GM21723 (cell line): ENCODE data around the gene DMRTA2.

Experiments used
- ATAC-seq: cut with Tn5 transposase; IDR thresholded peaks from one replicate; pipeline ENCODE4 v1.9.1; 2021; ENCODE audit warnings: mild to moderate bottlenecking, moderate library complexity; ENCODE audit not compliant: unreplicated experiment

DMRTA2 gene

GRCh38 chr1:50424045-50424883 is 1.0 kb upstream of the DMRTA2 start:
- ATAC-seq = no peak

DNA sequence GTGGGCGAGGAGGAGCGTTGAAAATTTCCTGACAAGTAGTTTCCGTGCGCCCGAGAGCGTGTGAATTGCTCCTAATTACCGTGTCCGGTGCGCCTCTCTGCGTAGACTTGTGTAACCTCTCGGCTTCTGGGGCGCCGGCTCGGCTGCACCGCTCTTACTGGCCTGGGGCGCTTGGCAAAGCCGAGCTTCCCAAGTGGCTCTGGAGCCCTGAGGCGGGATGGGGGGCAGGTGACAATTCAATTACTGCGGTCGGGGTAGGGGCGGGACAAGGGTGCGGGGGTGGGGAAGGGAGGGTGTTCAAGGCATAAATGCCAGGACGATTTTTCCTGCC is 392 bp upstream of the DMRTA2 start:
- ATAC-seq = no peak

GRCh38 chr1:50422675-50422945 is 633 bp downstream of the DMRTA2 start:
- no peak for ATAC-seq

DNA sequence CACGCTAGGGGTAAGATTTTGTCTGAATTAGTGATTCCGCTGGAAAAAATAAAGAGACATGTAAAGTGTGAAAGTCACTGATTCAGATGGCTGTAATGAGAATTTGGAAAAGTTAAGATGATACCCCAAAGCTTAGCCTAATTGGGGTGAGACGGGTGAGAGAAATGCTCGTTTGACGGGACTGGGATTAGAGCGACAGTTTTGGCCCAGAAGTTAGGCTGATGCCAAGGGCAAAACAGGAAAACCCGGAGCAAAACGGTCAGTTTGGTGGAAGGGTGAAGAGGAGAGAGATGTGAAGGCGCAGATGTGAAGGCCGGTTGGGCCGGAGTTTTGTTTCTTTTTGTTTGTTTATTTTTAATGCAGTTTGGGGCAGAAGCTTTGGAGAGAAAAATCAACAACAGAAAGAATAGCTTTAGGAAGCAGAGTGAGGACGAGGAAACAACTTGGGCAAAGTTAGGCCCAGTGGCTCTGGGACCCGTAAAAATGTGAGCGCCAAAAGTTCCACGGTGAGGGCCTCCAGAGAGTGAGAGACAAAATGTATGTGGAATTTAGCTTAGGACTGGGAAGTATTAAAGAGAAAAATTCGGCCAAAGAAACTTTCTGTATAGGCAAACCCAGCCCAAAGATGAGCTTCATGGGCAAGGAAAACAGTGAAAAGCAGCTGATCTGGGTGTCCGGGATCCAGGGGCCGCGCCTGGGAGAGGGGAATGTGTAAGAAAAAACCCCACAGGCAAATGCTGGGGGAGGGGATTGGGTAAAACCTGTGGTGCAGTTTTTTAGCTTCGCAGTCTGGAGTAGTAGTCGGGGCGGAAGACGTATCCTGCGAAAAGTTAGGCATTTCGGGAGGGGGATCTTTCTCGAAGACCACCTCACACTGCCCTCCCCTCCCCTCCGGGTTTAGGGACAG is 1.2 kb downstream of the DMRTA2 start:
- ATAC-seq = no peak

- no peak for ATAC-seq
Observed at GRCh38 chr1:50421366-50421748, 1.9 kb downstream of the DMRTA2 start.

- ATAC-seq = no peak
Observed at GRCh38 chr1:50420689-50421365, 2.4 kb downstream of the DMRTA2 start.

DNA sequence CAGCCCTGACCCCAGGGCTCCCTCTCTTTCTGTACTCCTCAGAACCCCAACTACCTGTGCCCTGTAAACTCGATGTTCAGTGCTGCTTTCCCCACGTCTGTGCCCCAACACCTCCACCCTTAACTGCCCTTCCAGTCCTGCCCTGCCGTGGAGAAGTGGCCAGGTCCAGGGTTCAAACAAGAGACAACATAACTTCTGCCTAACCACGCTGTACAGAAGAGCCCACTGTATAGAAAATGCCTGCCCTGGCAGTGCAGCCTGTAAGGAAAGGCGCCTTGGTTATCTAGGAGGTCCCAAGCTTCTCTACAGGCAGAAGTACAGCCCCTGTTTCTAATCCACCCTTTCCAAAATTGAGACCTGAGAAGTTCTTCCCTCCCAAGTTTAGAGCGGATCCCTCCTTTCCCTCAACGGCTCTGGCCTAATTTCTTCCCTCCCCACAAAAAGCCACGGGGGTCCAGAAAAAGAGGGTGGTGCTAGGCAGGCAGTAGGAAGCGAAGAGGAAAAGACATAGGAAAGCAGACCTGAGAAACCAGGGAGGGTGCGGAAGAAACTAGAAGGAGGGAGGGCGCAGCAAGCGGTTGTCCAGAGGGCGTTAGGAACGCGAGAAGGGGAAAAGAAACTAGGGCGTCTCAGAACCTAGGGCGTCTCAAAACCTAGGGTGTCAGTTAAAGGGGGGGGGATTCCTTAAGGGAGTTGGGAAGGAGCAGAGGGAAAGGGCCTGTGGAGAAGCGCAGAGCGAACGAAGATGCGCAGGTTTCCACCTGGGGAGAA is 3.2 kb downstream of the DMRTA2 start:
- no peak for ATAC-seq

DNA sequence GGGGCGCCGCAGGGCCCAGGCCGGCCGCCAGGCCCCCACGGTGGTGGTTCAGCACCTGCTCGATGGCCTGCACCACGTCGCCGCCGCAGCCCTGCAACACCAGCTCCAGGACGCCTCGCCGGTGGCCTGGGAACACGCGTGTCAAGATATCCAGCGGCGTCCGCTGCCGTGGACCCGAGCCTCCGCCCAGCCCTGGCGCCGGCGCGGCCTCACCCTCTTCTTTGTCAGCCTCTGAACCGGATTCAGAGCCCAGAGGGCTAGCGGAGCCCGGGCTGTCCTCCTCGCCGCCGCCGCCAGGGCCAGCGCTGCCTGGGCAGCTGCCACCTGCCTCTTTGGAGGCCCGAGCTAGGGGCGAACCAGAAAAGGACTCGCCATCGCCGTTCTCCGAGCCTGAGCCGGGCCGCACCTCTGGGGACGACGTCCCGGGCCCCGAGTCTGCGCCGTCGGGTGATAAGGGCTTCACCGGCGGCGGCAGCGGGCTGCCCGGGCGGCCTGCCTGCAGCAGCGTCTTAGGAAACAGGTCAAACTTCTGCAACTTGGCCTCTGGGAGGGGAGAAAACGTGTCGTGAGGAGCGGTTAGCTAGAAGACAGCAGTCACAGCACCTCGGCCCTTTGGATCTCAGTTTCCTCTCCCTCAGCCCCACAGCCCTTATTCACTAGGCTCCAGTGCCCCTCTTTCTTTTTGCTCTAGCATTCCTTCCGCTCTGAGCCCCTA is 3.9 kb downstream of the DMRTA2 start:
- no peak for ATAC-seq

DNA sequence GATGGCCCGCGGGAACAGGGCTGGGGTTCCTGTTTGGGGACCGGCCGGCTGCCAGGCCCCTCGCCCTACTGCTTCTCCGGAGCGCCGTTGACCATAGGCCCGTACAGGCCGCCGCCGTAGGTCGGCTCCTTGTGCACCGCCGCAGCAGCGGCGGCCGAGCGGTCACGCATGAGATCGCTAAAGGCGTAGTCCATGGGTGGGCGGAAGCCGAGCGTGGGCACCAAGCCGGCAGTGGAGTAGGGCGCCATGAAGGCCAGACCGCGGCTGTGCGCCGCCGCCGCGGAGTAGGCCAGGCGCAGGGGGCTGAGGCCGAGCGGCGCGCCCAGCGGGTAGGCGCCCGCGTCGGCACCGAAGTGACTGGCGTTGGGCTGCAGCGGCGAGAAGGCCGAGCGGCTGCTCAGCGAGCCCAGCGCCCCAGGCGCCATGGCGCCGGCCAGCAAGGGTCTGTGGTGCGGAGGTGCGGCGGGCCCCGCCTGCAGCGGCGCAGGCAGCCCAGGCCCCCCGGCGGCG is 4.6 kb downstream of the DMRTA2 start:
- no peak for ATAC-seq

GRCh38 chr1:50417946-50418599 is 5.2 kb downstream of the DMRTA2 start:
- no peak for ATAC-seq

GRCh38 chr1:50417507-50417906 is 5.7 kb downstream of the DMRTA2 start:
- ATAC-seq = no peak

GRCh38 chr1:50416553-50417453 is 6.4 kb downstream of the DMRTA2 start:
- no peak for ATAC-seq

GRCh38 chr1:50416150-50416527 is 7.1 kb downstream of the DMRTA2 start:
- ATAC-seq = no peak

GRCh38 chr1:50415235-50416149 is 7.8 kb downstream of the DMRTA2 start:
- ATAC-seq = no peak

GRCh38 chr1:50414853-50415234 is 8.4 kb downstream of the DMRTA2 start:
- no peak for ATAC-seq

DNA sequence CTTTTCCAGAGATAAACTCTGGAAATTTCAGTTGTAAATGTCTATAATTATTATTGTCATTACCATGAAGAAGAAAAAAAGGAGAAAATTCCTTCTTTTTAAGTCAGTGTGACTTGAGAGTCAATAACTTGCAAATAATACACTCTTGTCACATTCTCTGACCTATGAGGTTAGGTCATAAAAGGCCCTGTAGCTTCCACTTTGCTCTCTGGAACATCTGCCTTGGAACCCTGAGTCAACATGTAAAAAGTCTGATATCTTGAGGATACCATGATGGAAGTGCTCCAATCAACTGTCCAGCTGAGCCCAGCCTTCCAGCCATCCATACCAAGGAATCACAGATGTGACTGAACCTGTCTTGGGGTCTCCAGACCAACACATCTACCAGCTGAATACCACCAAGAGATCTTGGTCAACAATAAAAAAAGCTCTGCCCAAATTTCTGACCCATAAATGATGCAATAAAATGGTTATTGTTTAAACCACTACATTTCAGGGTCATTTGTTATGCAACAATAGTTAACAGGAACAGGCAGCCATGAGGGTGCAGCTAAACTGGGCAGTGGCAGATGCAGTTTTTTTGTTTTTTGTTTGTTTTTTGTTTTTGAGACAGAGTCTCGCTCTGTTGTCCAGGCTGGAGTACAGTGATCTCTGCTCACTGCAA is 10.3 kb downstream of the DMRTA2 start:
- ATAC-seq = no peak

DNA sequence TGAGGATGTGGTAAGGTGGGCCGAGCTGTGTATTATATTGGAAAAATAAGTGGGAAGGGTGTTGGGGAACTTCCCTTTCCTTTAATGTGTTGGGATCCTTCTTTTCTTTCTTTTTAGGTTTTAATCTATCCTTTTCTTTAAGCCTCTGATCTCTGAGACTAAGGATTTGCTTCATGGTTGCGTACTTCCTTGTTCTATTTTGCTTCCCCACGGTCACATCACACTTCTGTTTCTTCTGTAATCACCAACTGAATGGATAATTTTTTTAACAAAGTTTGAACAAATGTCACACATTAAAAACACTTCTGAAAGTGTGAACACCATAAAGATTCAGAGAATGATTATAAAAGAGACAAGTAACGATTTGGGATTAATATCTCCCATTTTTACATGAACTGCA is 17.4 kb downstream of the DMRTA2 start:
- no peak for ATAC-seq
